C4-2B (cell line): Measurements from ENCODE around the gene PPP1R36.

Source experiments
- H3K27ac ChIP-seq: fragments of 450-650 bp; 2 replicates; pipeline ENCODE4 v1.5.1; 2017
- ZFX ChIP-seq: fragments of 450-650 bp; IDR thresholded peaks from 2 replicates; pipeline ENCODE4 v1.6.1; 2017
- TF ChIP-seq, protein P1 (sequence below): fragments of 450-650 bp; conservative IDR thresholded peaks from 2 replicates; pipeline ENCODE4 v1.5.1; 2017; ENCODE audit warnings: mild to moderate bottlenecking

PPP1R36 gene

GRCh38 chr14:64594438-64594837 lies 44.7 kb downstream of the PPP1R36 start:
- TF ChIP-seq, protein P1, sequence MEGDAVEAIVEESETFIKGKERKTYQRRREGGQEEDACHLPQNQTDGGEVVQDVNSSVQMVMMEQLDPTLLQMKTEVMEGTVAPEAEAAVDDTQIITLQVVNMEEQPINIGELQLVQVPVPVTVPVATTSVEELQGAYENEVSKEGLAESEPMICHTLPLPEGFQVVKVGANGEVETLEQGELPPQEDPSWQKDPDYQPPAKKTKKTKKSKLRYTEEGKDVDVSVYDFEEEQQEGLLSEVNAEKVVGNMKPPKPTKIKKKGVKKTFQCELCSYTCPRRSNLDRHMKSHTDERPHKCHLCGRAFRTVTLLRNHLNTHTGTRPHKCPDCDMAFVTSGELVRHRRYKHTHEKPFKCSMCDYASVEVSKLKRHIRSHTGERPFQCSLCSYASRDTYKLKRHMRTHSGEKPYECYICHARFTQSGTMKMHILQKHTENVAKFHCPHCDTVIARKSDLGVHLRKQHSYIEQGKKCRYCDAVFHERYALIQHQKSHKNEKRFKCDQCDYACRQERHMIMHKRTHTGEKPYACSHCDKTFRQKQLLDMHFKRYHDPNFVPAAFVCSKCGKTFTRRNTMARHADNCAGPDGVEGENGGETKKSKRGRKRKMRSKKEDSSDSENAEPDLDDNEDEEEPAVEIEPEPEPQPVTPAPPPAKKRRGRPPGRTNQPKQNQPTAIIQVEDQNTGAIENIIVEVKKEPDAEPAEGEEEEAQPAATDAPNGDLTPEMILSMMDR: no peak
- no peak for TF ChIP-seq ZFX
- H3K27ac ChIP-seq: no peak overlapping the region

DNA sequence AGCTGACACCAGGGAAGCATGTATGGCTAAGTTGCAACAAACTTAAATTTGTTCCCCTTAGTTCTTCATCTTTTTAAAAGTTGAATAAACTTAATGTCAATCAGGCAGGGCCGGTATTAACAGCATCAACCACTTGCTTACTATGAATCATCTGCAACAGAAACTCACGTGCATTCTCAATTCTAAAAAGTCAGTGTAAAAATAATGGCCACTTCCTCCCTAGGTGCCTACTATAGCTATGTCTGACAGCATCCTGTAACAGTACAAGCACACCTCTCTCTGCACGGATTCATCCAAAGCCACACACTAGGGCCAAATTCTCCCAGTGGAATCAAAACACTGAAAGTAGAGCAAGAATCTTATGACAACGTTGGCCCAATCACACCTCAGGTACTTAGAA lies 48.6 kb downstream of the PPP1R36 start:
- H3K27ac ChIP-seq: no peak overlapping the region
- TF ChIP-seq, protein P1: no peak
- TF ChIP-seq ZFX: no peak

- no peak for TF ChIP-seq ZFX
- TF ChIP-seq, protein P1: no peak
- no peak overlapping the region for H3K27ac ChIP-seq
These were observed 51.8 kb downstream of the PPP1R36 start for GRCh38 chr14:64601571-64601970.

GRCh38 chr14:64602826-64603225 lies 53.1 kb downstream of the PPP1R36 start:
- H3K27ac ChIP-seq: no peak overlapping the region
- TF ChIP-seq, protein P1: no peak
- no peak for TF ChIP-seq ZFX

DNA sequence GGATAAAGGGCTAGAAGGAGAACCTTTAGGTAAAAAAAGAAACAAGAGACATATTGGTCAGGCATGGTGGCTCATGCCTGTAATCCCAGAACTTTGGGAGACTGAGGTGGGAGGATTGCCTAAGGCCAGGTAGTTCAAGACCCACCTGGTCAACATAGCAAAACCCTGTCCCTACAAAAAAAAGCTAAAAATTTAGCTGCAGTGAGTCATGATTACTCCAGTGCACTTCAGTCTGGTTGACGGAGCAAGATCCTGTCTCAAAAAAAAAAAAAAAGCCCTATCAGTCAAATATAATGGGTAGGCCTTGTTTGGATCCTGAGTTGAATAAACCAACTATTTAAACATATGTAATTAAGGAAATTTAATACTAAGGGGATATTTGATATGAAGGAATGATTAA lies 54.2 kb downstream of the PPP1R36 start:
- no peak overlapping the region for H3K27ac ChIP-seq
- TF ChIP-seq, protein P1: no peak
- no peak for TF ChIP-seq ZFX

DNA sequence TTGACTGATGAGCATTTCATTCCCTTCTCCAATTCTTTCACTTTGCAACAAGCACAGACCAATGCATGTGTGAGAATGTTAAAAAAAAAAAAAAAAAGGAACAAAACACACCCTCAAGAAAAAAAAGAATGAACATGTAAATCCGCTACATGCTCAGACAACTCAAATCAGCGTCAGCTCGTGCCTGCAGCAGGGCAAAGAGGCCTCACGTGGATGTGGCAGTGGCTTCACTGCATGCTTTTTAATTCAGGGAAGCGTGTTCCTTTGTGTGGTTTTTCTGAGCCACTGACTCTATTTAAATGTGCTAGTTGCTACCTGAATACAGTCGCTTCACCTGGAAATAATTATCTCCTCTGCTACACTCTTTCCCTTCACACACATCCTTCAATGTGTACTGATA lies 55.1 kb downstream of the PPP1R36 start:
- TF ChIP-seq, protein P1: no peak
- TF ChIP-seq ZFX: no peak
- H3K27ac ChIP-seq: no peak overlapping the region

DNA sequence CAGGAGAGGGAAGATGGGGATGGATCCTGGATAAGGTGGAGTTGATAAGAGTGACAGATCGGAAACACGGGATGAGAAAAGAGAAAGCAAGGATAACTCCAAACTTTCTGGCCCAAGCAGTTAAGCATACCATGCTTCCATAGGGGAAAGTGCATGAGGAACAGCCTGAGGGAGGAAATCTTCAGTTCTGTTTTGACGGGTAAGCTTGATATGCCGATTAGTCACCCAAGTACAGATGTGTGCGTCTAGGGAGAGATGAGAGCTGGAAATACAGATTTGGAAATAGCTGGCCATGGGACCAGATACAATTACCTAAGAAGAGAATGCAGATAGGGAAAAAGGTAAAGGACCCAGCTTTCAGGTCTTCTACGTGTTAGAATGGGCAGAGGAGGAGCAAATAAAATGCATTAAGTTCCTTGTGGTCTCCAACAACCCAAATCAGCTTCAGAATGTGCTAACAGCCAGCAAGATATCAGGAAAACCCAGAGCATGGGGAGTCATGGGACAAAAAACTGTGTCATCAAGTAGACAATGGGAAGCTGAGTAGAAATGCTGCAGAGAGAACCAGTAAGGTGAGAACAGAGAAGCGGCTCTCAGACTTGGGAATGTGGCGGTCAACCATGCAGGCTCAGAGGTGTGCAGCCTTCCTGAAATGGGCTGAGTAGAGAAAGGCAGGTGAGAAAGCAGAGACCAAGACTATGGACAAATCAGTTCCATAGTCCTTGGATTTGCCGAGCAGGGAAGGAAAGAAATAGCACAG lies 56.3 kb downstream of the PPP1R36 start:
- no peak for TF ChIP-seq ZFX
- TF ChIP-seq, protein P1: no peak
- no peak overlapping the region for H3K27ac ChIP-seq
